IMR-90 (cell line): ENCODE results near the gene ANO2.

Experiments used
- BHLHE40 ChIP-seq: fragments of 150-350 bp; IDR thresholded peaks from 2 replicates; pipeline ENCODE4 v1.6.1; 2016; ENCODE audit warnings: mild to moderate bottlenecking, low read depth, low read length
- CEBPB ChIP-seq: IDR thresholded peaks from 2 replicates; pipeline ENCODE4 v1.6.1; 2012; ENCODE audit warnings: low read depth, low read length, improper control_type of control experiment
- CHD1 ChIP-seq: IDR thresholded peaks from 2 replicates; pipeline ENCODE4 v1.6.1; 2012; ENCODE audit warnings: low read depth, low read length, improper control_type of control experiment
- MAZ ChIP-seq: IDR thresholded peaks from 2 replicates; pipeline ENCODE4 v1.6.1; 2012; ENCODE audit warnings: low read depth, mild to moderate bottlenecking, low read length, improper control_type of control experiment, moderate library complexity, borderline replicate concordance
- NFE2L2 ChIP-seq: fragments of 150-350 bp; IDR thresholded peaks from 2 replicates; pipeline ENCODE4 v1.6.1; 2016; ENCODE audit warnings: low read depth, mild to moderate bottlenecking, low read length
- POLR2A ChIP-seq: IDR thresholded peaks from 2 replicates; pipeline ENCODE4 v1.6.1; 2012; ENCODE audit warnings: mild to moderate bottlenecking, low read depth, low read length
- RCOR1 ChIP-seq: IDR thresholded peaks from 2 replicates; pipeline ENCODE4 v1.6.1; 2012; ENCODE audit warnings: mild to moderate bottlenecking, low read length, improper control_type of control experiment; ENCODE audit not compliant: insufficient replicate concordance
- RFX5 ChIP-seq: IDR thresholded peaks from 2 replicates; pipeline ENCODE4 v1.8.0; 2012; ENCODE audit warnings: low read depth, mild to moderate bottlenecking, low read length, moderate library complexity
- TF ChIP-seq, protein P1 (sequence below): conservative IDR thresholded peaks from 2 replicates; pipeline ENCODE4 v1.5.1; 2012; ENCODE audit warnings: mild to moderate bottlenecking, low read depth, low read length, improper control_type of control experiment

DNA sequence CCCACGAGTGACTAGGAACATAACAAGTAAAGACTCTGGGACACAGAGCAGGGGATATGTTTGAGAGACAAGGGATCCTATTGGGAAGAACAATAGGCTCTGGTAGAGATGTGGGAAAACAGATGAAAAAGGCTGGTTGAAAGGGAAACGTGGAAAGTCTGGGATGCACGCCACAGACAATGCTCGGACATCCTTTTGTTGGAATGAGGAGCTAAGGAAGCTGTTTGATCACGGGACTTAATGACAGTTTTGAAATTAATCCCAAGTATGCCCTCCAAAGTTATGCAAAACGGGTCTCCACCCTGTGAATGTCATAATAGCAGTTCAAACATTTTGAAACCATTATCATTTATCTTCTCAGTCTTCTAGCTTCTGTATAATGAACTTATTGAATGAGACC, 31.7 kb upstream of the ANO2 start:
- TF ChIP-seq POLR2A (no peak), MAZ (no peak), RCOR1 (no peak), RFX5 (no peak), BHLHE40 (no peak), CEBPB (no peak), NFE2L2 (no peak), CHD1 (no peak)
- TF ChIP-seq, protein P1, sequence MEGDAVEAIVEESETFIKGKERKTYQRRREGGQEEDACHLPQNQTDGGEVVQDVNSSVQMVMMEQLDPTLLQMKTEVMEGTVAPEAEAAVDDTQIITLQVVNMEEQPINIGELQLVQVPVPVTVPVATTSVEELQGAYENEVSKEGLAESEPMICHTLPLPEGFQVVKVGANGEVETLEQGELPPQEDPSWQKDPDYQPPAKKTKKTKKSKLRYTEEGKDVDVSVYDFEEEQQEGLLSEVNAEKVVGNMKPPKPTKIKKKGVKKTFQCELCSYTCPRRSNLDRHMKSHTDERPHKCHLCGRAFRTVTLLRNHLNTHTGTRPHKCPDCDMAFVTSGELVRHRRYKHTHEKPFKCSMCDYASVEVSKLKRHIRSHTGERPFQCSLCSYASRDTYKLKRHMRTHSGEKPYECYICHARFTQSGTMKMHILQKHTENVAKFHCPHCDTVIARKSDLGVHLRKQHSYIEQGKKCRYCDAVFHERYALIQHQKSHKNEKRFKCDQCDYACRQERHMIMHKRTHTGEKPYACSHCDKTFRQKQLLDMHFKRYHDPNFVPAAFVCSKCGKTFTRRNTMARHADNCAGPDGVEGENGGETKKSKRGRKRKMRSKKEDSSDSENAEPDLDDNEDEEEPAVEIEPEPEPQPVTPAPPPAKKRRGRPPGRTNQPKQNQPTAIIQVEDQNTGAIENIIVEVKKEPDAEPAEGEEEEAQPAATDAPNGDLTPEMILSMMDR = no peak
